Stimulated activated CD4-positive, alpha-beta T cell treated with anti-CD3 and anti-CD28 coated beads, TNF-alpha, amount 100 ng/mL, for 48 hours (primary cell): ENCODE data around the gene GPR146.

Experiments used
- DNase-seq, 3 donors: peaks; one replicate each; pipeline ENCODE4 v3.0.0-alpha.2; 2020; ENCODE audit warnings: low read depth in 3 of 3

Gene GPR146

GRCh38 chr7:1106063-1106792 is 61.9 kb downstream of the GPR146 start:
- DNase-seq, result no peak

- no peak for DNase-seq
Measured at GRCh38 chr7:1106793-1107421, 62.6 kb downstream of the GPR146 start.

- DNase-seq, result no peak
Measured at GRCh38 chr7:1108264-1108920, 64.0 kb downstream of the GPR146 start.
